GM12873 (cell line): ENCODE measurements around the gene CTXND1.

Source experiments
- TF ChIP-seq, protein P1 (sequence below): IDR thresholded peaks from 2 replicates; pipeline ENCODE4 v1.5.1; 2012; ENCODE audit warnings: low read depth, mild to moderate bottlenecking, moderate library complexity, low read length, control low read depth; ENCODE audit not compliant: insufficient read depth; ENCODE audit errors: missing control alignments

CTXND1 gene

DNA sequence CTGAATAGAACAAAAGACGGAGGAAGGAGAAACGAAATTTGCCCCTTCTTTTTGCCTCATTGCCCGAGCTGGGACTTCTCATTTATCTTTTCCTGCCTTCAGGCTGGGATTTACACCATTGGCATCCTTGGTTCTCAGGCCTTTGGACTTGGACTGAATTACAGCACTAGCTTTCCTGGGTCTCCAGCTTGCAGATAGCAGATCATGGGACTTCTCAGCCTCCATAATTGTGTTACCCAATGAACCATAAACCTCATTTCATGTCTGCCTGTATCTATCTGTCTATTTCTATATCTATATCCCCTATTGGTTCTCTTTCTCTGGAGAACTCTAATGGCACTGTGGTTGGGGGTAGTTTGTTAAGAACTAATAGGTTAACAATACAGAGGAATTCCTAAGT, 31.5 kb upstream of the CTXND1 start:
- TF ChIP-seq, protein P1, sequence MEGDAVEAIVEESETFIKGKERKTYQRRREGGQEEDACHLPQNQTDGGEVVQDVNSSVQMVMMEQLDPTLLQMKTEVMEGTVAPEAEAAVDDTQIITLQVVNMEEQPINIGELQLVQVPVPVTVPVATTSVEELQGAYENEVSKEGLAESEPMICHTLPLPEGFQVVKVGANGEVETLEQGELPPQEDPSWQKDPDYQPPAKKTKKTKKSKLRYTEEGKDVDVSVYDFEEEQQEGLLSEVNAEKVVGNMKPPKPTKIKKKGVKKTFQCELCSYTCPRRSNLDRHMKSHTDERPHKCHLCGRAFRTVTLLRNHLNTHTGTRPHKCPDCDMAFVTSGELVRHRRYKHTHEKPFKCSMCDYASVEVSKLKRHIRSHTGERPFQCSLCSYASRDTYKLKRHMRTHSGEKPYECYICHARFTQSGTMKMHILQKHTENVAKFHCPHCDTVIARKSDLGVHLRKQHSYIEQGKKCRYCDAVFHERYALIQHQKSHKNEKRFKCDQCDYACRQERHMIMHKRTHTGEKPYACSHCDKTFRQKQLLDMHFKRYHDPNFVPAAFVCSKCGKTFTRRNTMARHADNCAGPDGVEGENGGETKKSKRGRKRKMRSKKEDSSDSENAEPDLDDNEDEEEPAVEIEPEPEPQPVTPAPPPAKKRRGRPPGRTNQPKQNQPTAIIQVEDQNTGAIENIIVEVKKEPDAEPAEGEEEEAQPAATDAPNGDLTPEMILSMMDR: no peak

DNA sequence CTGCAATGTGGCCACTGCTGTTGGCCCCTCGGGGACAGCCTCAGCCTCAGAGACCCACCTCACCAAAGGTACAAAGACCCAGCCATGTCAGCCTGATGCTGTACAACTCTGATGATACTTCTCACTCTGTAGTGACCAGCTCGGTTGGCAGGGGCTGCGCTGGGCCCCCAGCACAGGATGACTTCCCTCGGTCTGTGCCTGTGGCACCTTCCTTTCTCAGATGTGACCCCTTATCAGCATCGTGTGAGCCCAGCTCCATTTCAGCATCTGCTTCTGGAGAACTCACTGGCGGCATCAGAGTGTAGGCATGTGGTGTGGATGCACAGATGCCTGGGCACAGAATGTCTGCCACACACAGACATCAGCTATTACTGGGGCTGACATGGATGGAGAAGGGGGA, 25.1 kb upstream of the CTXND1 start:
- TF ChIP-seq, protein P1: no peak

DNA sequence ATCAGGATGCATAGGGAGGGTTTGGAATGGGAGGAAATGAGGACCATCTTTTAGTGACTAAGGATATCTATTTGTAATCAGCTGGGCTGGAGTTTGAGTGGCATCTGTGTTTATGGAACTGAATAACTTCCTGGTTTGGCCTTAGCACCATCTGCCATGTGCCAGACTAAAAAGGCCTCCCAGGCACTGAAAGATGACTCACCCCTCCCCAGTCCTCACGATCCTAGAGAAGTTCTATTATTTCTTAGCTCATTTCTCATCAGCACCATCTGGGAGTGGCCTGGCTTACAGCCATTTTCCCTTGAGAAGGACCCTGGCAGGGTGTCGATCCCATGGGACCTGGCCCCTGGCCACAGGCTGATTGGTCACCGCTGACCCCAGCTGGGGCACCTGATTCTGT, 23.9 kb upstream of the CTXND1 start:
- TF ChIP-seq, protein P1: no peak

DNA sequence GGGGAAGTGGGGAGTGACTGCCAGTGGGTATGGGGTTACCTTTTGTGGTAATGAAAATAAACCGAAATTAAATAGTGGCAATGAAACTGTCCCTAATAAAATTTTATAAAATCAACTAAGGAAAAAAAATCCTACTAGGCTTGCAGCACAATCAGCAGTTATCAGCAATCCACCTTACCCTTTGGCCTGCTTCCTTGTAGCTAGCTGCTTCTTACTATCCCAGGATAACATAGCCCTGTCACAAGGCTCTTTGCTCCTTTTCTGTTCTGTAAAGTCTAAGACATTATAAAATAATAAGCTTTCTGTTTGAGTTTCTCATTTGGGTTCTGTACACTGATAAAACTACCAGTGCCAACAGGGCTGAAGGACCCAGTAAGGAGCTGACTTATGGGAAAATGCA, 23.0 kb upstream of the CTXND1 start:
- TF ChIP-seq, protein P1: no peak

DNA sequence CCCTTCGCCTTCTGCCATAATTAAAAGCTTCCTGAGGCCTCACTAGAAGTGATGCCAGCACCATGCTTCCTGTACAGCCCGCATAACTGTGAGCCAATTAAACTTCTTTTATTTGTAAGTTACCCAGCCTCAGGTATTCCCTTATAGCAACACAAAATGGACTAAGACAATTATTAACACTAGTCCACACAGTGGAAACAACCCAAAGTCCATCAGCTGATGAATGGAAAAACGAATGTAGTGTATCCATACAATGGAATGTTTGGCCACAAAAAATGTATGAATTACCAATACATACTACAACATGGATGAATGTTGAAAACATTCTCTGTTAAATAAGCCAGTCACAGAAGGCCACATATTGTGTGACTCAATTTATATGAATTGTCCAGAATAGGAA, 22.5 kb upstream of the CTXND1 start:
- TF ChIP-seq, protein P1: no peak

DNA sequence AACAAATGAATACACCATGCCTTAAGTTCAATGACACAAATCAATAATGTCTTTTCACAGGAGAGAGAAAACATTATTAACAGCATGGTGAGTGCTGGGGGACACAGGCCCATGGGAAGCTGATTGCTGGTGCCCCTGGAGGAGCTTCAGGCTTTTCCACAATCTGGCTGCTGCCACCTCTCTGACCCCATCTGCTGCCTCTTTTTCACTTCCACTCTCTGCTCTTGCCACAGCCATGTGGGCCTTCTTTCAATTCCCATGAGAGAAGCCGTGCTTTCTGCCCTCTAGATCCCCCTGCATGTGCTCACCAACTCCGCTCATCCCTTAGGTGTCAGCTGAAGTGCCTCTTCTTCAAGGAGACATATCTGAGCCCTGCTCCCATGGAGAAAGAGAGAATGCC, 21.0 kb upstream of the CTXND1 start:
- TF ChIP-seq, protein P1: no peak

DNA sequence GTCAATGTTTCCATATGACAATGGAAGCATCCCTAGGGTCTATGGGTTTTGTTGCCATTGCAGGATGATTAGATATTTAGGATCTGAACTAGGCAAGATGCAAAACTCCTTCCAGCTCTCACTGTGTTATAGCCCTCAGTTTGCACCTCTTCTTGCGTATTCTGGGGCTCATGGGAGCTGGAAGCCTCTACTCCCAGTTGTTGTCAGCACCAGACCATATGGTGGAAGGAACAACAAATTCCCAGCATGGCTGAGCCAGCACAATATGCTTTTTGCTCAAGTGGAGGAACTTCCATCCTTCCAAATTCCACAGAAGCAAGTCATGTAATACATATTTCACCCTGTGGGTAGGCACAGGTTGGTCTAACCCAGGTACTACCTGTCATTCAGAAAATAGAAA, 18.5 kb upstream of the CTXND1 start:
- TF ChIP-seq, protein P1: no peak
